GM21619 (cell line): ENCODE results near the gene SFXN2.

ENCODE experiments used
- ATAC-seq: cut with Tn5 transposase; IDR thresholded peaks from one replicate; pipeline ENCODE4 v1.9.1; 2021; ENCODE audit not compliant: unreplicated experiment

Gene SFXN2

GRCh38 chr10:102775201-102775934 is 60.9 kb downstream of the SFXN2 start:
- ATAC-seq: no peak

- no peak for ATAC-seq
These were observed 61.7 kb downstream of the SFXN2 start for GRCh38 chr10:102775935-102776669.

- no peak for ATAC-seq
These were observed 62.5 kb downstream of the SFXN2 start for GRCh38 chr10:102776779-102777456.

- ATAC-seq: no peak
These were observed 63.4 kb downstream of the SFXN2 start for GRCh38 chr10:102777711-102778453.

GRCh38 chr10:102778781-102779180 is 64.3 kb downstream of the SFXN2 start:
- ATAC-seq: no peak

GRCh38 chr10:102779680-102780526 is 65.5 kb downstream of the SFXN2 start:
- ATAC-seq: no peak

GRCh38 chr10:102780527-102780808 is 66.0 kb downstream of the SFXN2 start:
- ATAC-seq: no peak

- no peak for ATAC-seq
These were observed 66.9 kb downstream of the SFXN2 start for GRCh38 chr10:102781090-102781920.

GRCh38 chr10:102781921-102782557 is 67.6 kb downstream of the SFXN2 start:
- no peak for ATAC-seq

GRCh38 chr10:102782673-102783551 is 68.5 kb downstream of the SFXN2 start:
- no peak for ATAC-seq

GRCh38 chr10:102783568-102783967 is 69.1 kb downstream of the SFXN2 start:
- ATAC-seq: no peak

- ATAC-seq: no peak
These were observed 71.4 kb downstream of the SFXN2 start for GRCh38 chr10:102785818-102786217.

- no peak for ATAC-seq
These were observed 77.4 kb downstream of the SFXN2 start for GRCh38 chr10:102791754-102792395.
